Hepatocyte (in vitro differentiated cells): ENCODE results near the gene FBXL13. TPM values are rescaled to one million over a fixed set of nuclear protein-coding genes. Genes with fewer than 3 reads are reported as not detected.
"Not testable (repeated sequence)": the region's sequence is repeated elsewhere in the genome, so short reads cannot be mapped to it uniquely, and the experiment has no call there.

ENCODE experiments used
- DNase-seq: peaks from one replicate; pipeline ENCODE4 v3.0.0-alpha.2; 2016; ENCODE audit warnings: low spot score
- H2AFZ ChIP-seq: fragments of 200-600 bp; sonication (generic); 2 replicates; pipeline ENCODE4 v1.6.0; 2016; ENCODE audit warnings: antibody characterized with exemption, mild to moderate bottlenecking
- H3K27ac ChIP-seq: fragments of 200-600 bp; sonication (generic); 2 replicates; pipeline ENCODE4 v1.5.1; 2016; ENCODE audit warnings: mild to moderate bottlenecking
- H3K27me3 ChIP-seq: fragments of 200-600 bp; sonication (generic); 2 replicates; pipeline ENCODE4 v1.6.1; 2016
- H3K36me3 ChIP-seq: fragments of 200-600 bp; sonication (generic); replicated peaks from 2 replicates; pipeline ENCODE4 v1.5.1; 2016; ENCODE audit warnings: low read depth; ENCODE audit not compliant: insufficient read depth
- H3K4me1 ChIP-seq: fragments of 200-600 bp; sonication (generic); 2 replicates; pipeline ENCODE4 v1.5.1; 2016; ENCODE audit warnings: mild to moderate bottlenecking, moderate library complexity; ENCODE audit not compliant: insufficient read depth
- H3K4me2 ChIP-seq: fragments of 200-600 bp; sonication (generic); 2 replicates; pipeline ENCODE4 v1.6.0; 2016
- H3K4me3 ChIP-seq: fragments of 200-600 bp; sonication (generic); 2 replicates; pipeline ENCODE4 v1.5.1; 2016; ENCODE audit warnings: mild to moderate bottlenecking
- H3K79me2 ChIP-seq: fragments of 200-600 bp; sonication (generic); 2 replicates; pipeline ENCODE4 v1.6.0; 2017; ENCODE audit warnings: mild to moderate bottlenecking
- H3K9me2 ChIP-seq: fragments of 200-600 bp; sonication (generic); replicated peaks from 2 replicates; pipeline ENCODE4 v1.6.0; 2017; ENCODE audit warnings: mild to moderate bottlenecking; ENCODE audit not compliant: insufficient read depth
- H3K9me3 ChIP-seq: fragments of 200-600 bp; sonication (generic); 2 replicates; pipeline ENCODE4 v1.5.1; 2016; ENCODE audit warnings: low read depth, mild to moderate bottlenecking
- H4K20me1 ChIP-seq: fragments of 200-600 bp; sonication (generic); 2 replicates; pipeline ENCODE4 v1.6.0; 2016; ENCODE audit warnings: mild to moderate bottlenecking; ENCODE audit not compliant: insufficient read depth, poor library complexity, severe bottlenecking
- EZH2 ChIP-seq: fragments of 200-600 bp; sonication (generic); IDR thresholded peaks from 2 replicates; pipeline ENCODE4 v1.6.1; 2016; ENCODE audit warnings: antibody characterized with exemption, mild to moderate bottlenecking, borderline replicate concordance
- EZH2phosphoT487 ChIP-seq: fragments of 200-600 bp; sonication (generic); IDR thresholded peaks from one replicate; pipeline ENCODE4 v1.6.1; 2018; ENCODE audit warnings: antibody characterized with exemption, mild to moderate bottlenecking, low read depth, moderate library complexity; ENCODE audit not compliant: unreplicated experiment, severe bottlenecking
- WGBS: methylation state at CpG from one replicate; pipeline ENCODE4 v1.1.6; 2016; ENCODE audit warnings: low lambda C conversion rate; ENCODE audit errors: missing lambda C conversion rate; 5-methylcytosine and 5-hydroxymethylcytosine counted together
- polyA plus RNA-seq: library from polyadenylated mRNA; unstranded; fragments of >200 nt; fragmentation: Nextera tagmentation; extraction: Ambion mirVana; gene quantifications from 2 replicates; pipeline ENCODE4 v1.2.1, GENCODE V29; 2016
- total RNA-seq: library from RNA; depleted of rRNA; stranded (reverse); fragments of >200 nt; gene quantifications from 2 replicates; pipeline ENCODE4 v1.2.3, GENCODE V29; 2014
- TF ChIP-seq, protein P1 (sequence below): fragments of 200-600 bp; sonication (generic); IDR thresholded peaks from 2 replicates; pipeline ENCODE4 v1.5.1; 2016; ENCODE audit warnings: antibody characterized with exemption, mild to moderate bottlenecking; ENCODE audit not compliant: poor library complexity

Gene FBXL13
- total and polyA plus RNA-seq, 2 experiments from 2014 or later: 0.30 to 1.8 TPM

GRCh38 chr7:103083210-103083609 is 8.6 kb upstream of the FBXL13 start:
- H3K79me2 ChIP-seq: peaks cover 45% of the 10 kb centered on the region
- no peak overlapping the region for H2AFZ ChIP-seq
- H3K9me3 ChIP-seq: no peaks in the 10 kb centered on the region
- 96% methylated on average over 3 of the region's 3 CpGs for WGBS
- H3K9me2 ChIP-seq: no peaks in the 10 kb centered on the region
- TF ChIP-seq, protein P1, sequence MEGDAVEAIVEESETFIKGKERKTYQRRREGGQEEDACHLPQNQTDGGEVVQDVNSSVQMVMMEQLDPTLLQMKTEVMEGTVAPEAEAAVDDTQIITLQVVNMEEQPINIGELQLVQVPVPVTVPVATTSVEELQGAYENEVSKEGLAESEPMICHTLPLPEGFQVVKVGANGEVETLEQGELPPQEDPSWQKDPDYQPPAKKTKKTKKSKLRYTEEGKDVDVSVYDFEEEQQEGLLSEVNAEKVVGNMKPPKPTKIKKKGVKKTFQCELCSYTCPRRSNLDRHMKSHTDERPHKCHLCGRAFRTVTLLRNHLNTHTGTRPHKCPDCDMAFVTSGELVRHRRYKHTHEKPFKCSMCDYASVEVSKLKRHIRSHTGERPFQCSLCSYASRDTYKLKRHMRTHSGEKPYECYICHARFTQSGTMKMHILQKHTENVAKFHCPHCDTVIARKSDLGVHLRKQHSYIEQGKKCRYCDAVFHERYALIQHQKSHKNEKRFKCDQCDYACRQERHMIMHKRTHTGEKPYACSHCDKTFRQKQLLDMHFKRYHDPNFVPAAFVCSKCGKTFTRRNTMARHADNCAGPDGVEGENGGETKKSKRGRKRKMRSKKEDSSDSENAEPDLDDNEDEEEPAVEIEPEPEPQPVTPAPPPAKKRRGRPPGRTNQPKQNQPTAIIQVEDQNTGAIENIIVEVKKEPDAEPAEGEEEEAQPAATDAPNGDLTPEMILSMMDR: no peak
- TF ChIP-seq EZH2phosphoT487 (no peak), EZH2 (no peak)
- H3K4me1 ChIP-seq: no peaks in the 10 kb centered on the region
- no peak overlapping the region for H3K4me3 ChIP-seq
- no peak for DNase-seq
- no peaks in the 10 kb centered on the region for H3K27me3 ChIP-seq
- H3K36me3 ChIP-seq: no peaks in the 10 kb centered on the region
- no peaks in the 10 kb centered on the region for H4K20me1 ChIP-seq
- H3K4me2 ChIP-seq: no peak overlapping the region
- no peak overlapping the region for H3K27ac ChIP-seq

DNA sequence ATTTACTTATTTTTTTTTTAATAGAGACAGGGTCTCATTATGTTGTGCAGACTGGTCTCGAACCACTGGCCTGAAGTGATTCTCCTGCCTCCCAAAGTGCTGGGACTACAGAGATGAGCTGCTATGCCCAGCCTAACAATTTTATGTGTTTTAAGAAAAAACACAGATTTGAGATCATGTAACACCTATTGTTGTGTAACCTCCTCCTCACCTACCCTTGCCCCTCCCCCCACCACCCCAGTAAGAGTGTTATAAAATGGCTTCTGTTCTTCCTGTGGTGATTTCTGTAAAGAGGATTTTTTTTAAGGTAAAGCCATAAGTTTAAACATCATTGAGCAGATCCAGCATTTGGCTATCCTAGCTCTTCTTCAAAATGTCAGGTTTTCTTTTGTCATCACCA is 7.9 kb upstream of the FBXL13 start:
- Histone ChIP-seq H3K4me2 (no peak overlapping the region), H3K79me2 (peaks cover 52% of the 10 kb centered on the region), H3K9me2 (no peaks in the 10 kb centered on the region), H3K4me1 (no peaks in the 10 kb centered on the region), H3K36me3 (no peaks in the 10 kb centered on the region), H3K4me3 (no peak overlapping the region), H3K27ac (no peak overlapping the region), H4K20me1 (no peaks in the 10 kb centered on the region), H3K9me3 (no peaks in the 10 kb centered on the region), H3K27me3 (no peaks in the 10 kb centered on the region), H2AFZ (no peak overlapping the region)
- TF ChIP-seq, protein P1: no peak
- TF ChIP-seq EZH2 (no peak), EZH2phosphoT487 (no peak)
- no peak for DNase-seq
- 100% methylated on average over 1 of the region's 1 CpG for WGBS

- H4K20me1 ChIP-seq: no peaks in the 10 kb centered on the region
- H3K9me2 ChIP-seq: no peaks in the 10 kb centered on the region
- no peaks in the 10 kb centered on the region for H3K9me3 ChIP-seq
- TF ChIP-seq EZH2 (no peak), EZH2phosphoT487 (no peak)
- TF ChIP-seq, protein P1: no peak
- 94% methylated on average over 2 of the region's 2 CpGs for WGBS
- H3K4me2 ChIP-seq: no peak overlapping the region
- H3K27ac ChIP-seq: no peak overlapping the region
- peaks cover 6% of the 10 kb centered on the region for H3K4me1 ChIP-seq
- no peaks in the 10 kb centered on the region for H3K27me3 ChIP-seq
- H3K79me2 ChIP-seq: peaks cover 68% of the 10 kb centered on the region
- no peak overlapping the region for H2AFZ ChIP-seq
- H3K4me3 ChIP-seq: no peak overlapping the region
- no peak for DNase-seq
- no peaks in the 10 kb centered on the region for H3K36me3 ChIP-seq
Measured at GRCh38 chr7:103080923-103081322, 6.3 kb upstream of the FBXL13 start.

GRCh38 chr7:103079836-103080235 is 5.2 kb upstream of the FBXL13 start:
- Histone ChIP-seq H4K20me1 (no peaks in the 10 kb centered on the region), H3K4me2 (no peak overlapping the region), H3K9me2 (no peaks in the 10 kb centered on the region), H3K4me1 (peaks cover 7% of the 10 kb centered on the region), H3K9me3 (no peaks in the 10 kb centered on the region), H2AFZ (no peak overlapping the region), H3K79me2 (peaks cover 72% of the 10 kb centered on the region), H3K27ac (no peak overlapping the region), H3K27me3 (no peaks in the 10 kb centered on the region), H3K4me3 (no peak overlapping the region), H3K36me3 (no peaks in the 10 kb centered on the region)
- TF ChIP-seq EZH2 (no peak), EZH2phosphoT487 (no peak)
- TF ChIP-seq, protein P1: no peak
- DNase-seq: no peak
- 94% methylated on average over 3 of the region's 3 CpGs for WGBS

DNA sequence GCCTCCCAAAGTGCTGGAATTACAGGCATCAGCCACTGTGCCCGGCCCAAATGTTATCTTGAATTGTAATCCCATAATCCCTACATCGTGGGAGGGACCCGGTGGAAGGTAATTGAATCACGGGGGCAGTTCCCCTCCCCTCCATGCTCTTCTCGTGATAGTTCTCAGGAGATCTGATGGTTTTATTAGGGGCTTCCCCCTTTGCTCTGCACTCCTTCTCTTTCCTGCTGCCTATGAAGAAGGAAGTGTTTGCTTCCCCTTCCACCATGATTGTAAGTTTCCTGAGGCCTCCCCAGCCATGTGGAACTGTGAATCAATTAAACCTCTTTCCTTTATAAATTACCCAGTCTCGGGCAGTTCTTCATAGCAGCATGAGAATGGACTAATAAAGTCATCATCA is 3.6 kb upstream of the FBXL13 start:
- not testable (repeated sequence) for H3K36me3 ChIP-seq, H3K27ac ChIP-seq, H3K27me3 ChIP-seq, H3K9me2 ChIP-seq, H4K20me1 ChIP-seq, DNase-seq, H3K4me3 ChIP-seq, H2AFZ ChIP-seq, H3K4me1 ChIP-seq, H3K4me2 ChIP-seq, H3K9me3 ChIP-seq
- H3K79me2 ChIP-seq: peaks cover 71% of the 10 kb centered on the region
- WGBS: 47% methylated on average over 6 of the region's 6 CpGs
